Endothelial cell of umbilical vein (primary cell): Measurements from ENCODE around the gene GRM8.

ENCODE experiments used
- CTCF ChIP-seq, 2 donors: IDR thresholded peaks; 1 replicate in 1 of 2; 2 replicates in 1 of 2; pipeline ENCODE4 v1.5.1; 2011; ENCODE audit warnings: low read length in 2 of 2, mild to moderate bottlenecking in 2 of 2, moderate library complexity in 2 of 2, control low read depth in 1 of 2, inconsistent platforms in 1 of 2, low read depth in 1 of 2; ENCODE audit not compliant: insufficient read depth in 1 of 2; ENCODE audit errors: extremely low read depth in 1 of 2
- EZH2 ChIP-seq: IDR thresholded peaks from 2 replicates; pipeline ENCODE4 v1.6.1; 2012; ENCODE audit warnings: borderline replicate concordance, low read depth, mild to moderate bottlenecking, moderate library complexity, low read length, inconsistent platforms; ENCODE audit not compliant: severe bottlenecking
- FOS ChIP-seq: IDR thresholded peaks from 2 replicates; pipeline ENCODE4 v1.6.1; 2011; ENCODE audit warnings: mild to moderate bottlenecking, low read length, moderate library complexity, borderline replicate concordance; ENCODE audit not compliant: insufficient read depth
- GATA2 ChIP-seq: IDR thresholded peaks from 2 replicates; pipeline ENCODE4 v1.7.0; 2011; ENCODE audit warnings: low read depth, mild to moderate bottlenecking, moderate library complexity, mixed read lengths, low read length; ENCODE audit not compliant: insufficient read length, insufficient read depth
- JUN ChIP-seq: IDR thresholded peaks from 2 replicates; pipeline ENCODE4 v1.6.1; 2011; ENCODE audit warnings: borderline replicate concordance, low read depth; ENCODE audit not compliant: insufficient read length, insufficient read depth
- MAX ChIP-seq: IDR thresholded peaks from 2 replicates; pipeline ENCODE4 v1.6.1; 2011; ENCODE audit not compliant: insufficient read depth, insufficient read length
- MYC ChIP-seq: IDR thresholded peaks from one replicate; pipeline ENCODE4 v1.6.1; 2011; ENCODE audit warnings: mild to moderate bottlenecking, low read depth, low read length
- POLR2A ChIP-seq: IDR thresholded peaks from 2 replicates; pipeline ENCODE4 v1.6.1; 2012; ENCODE audit warnings: low read depth, mild to moderate bottlenecking, control low read depth, low read length
- POLR2AphosphoS5 ChIP-seq: IDR thresholded peaks from 2 replicates; pipeline ENCODE4 v1.6.1; 2012; ENCODE audit warnings: low read depth, mild to moderate bottlenecking, control low read depth, low read length, moderate library complexity; ENCODE audit not compliant: insufficient read depth

GRCh38 chr7:127207806-127208205 lies 44.9 kb downstream of the GRM8 start:
- TF ChIP-seq CTCF (IDR thresholded peaks at IDR 0.05; ENCODE audit: extremely low read depth in 1 of 2, insufficient read depth in 1 of 2, low read depth in 1 of 2, low read length in 2 of 2), result no peak
- no peak for TF ChIP-seq GATA2
- no peak for TF ChIP-seq POLR2A
- TF ChIP-seq MAX, result no peak
- TF ChIP-seq EZH2, result no peak
- no peak for TF ChIP-seq FOS
- no peak for TF ChIP-seq POLR2AphosphoS5
- TF ChIP-seq MYC, result no peak
- no peak for TF ChIP-seq JUN
